Measurements from ENCODE around the gene DDIT4. TPM values are rescaled to one million over a fixed set of nuclear protein-coding genes. Genes with fewer than 3 reads are reported as not detected.

Gene DDIT4
- total and polyA plus RNA-seq, 2 of the 4 experiments (the other 2 are of a cell fraction), result 59.6 to 108 TPM

DNA sequence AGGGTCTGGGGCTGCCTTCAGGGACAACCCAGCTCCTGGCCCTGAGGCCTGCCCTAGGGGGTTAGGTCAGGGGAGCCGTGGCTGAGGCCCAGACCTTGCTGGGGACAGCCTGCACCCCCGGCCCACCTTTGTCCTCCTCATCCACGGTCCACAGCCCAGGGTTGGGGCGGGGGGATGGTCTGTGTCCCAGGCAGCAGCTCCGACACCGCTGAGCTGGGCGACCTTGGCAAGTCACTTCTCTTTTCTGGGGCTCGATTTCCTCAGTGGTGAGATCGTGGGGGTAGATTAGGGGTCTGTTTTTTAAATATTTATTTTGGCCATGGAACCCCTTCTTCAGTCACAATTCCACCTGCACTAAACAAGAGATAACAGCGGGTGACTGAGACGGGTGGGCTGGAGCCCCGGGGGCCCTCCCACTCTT, 50.1 kb downstream of the DDIT4 start:
- peak overlapping the region; percentile 98 for H2BK120ac ChIP-seq (ENCODE audit: low read depth, low read length)
- peak overlapping the region; percentile 100 for H2AK5ac ChIP-seq (ENCODE audit: low read depth, low read length)
- no peak overlapping the region for H2AK9ac ChIP-seq (replicated peaks; ENCODE audit: low read depth, low read length, poor library complexity)
- H3K27me3 ChIP-seq (ENCODE audit: control insufficient read depth, insufficient read depth, low read length), result no peaks in the 10 kb centered on the region
- no peak overlapping the region for H4K8ac ChIP-seq (ENCODE audit: low read depth in 2 of 2, low read length in 2 of 2)
- dilution Hi-C loops (cut with HindIII; ENCODE audit: low sequenced_read_pairs, unreplicated experiment) (no loop called here), intact Hi-C loops (cut with micrococcal nuclease) (no loop called here), in situ Hi-C loops (cut with MboI; ENCODE audit: low sequenced_read_pairs) (loop anchor here (10.0 kb wide), 1 partner anchor 359 kb away; the partner anchor contains the start of gene CHST3)
- DNase-seq, result no peak
- ATAC-seq (ENCODE audit: low read depth), result no peak
- H3K4ac ChIP-seq (ENCODE audit: low read depth, low read length), result peak overlapping the region; percentile 98
- H3K18ac ChIP-seq (ENCODE audit: low read depth, low read length), result no peak overlapping the region; the same call in 1 of the 2 replicates
- H3K56ac ChIP-seq (ENCODE audit: extremely low read depth, insufficient read depth, low read length), result no peak overlapping the region
- no peak overlapping the region; the same call in 1 of the 2 replicates for H3K14ac ChIP-seq (replicated peaks; ENCODE audit: low read depth, low read length)
- H2BK20ac ChIP-seq (ENCODE audit: low read depth, low read length), result peak overlapping the region; percentile 75
- H3K4me2 ChIP-seq (ENCODE audit: low read depth, low read length), result no peak overlapping the region
- H3K36me3 ChIP-seq (ENCODE audit: control insufficient read depth, insufficient read depth, low read length), result no peaks in the 10 kb centered on the region
- H3K9ac ChIP-seq (ENCODE audit: low read depth, low read length), result no peak overlapping the region
- H3K9me3 ChIP-seq (ENCODE audit: control insufficient read depth, insufficient read depth, low read length), result no peaks in the 10 kb centered on the region
- H4K5ac ChIP-seq (ENCODE audit: low read depth, low read length), result no peak overlapping the region
- H2BK5ac ChIP-seq (ENCODE audit: low read depth, low read length, poor library complexity, severe bottlenecking), result no peak overlapping the region
- H2AFZ ChIP-seq (replicated peaks; ENCODE audit: low read length, poor library complexity), result no peak overlapping the region
- H3K4me3 ChIP-seq (ENCODE audit: insufficient read depth, low read depth, low read length), result no peak overlapping the region
- H3K4me1 ChIP-seq (ENCODE audit: control insufficient read depth, insufficient read depth, low read length), result peaks cover 46% of the 10 kb centered on the region
- no CpG with 5 or more reads among the region's 12 CpGs for WGBS, 2 experiments (ENCODE audit: extremely low coverage in 2 of 2, insufficient read length in 1 of 2)
- ChIA-PET CTCF (no interaction called here), POLR2A (ENCODE audit: unreplicated experiment) (no interaction called here)
- peaks cover 0 to 20% of the 10 kb centered on the region in 2 experiments; a peak in 2 of 4 replicates for H3K79me1 ChIP-seq (ENCODE audit: low read depth in 1 of 2, low read length in 2 of 2)
- no peak overlapping the region for H3K23ac ChIP-seq (ENCODE audit: low read depth, low read length)
- H2BK15ac ChIP-seq (ENCODE audit: low read depth, low read length), result 0 out of 3 replicates have a peak overlapping the region, but pooled peaks have one; percentile 82
- H4K91ac ChIP-seq (ENCODE audit: insufficient read depth, low read depth, low read length), result peak overlapping the region; percentile 99
- TF ChIP-seq RFX5 (IDR thresholded peaks at IDR 0.05; ENCODE audit: low read depth, low read length) (no peak), MAZ (IDR thresholded peaks at IDR 0.05; ENCODE audit: borderline replicate concordance, low read depth, low read length) (no peak), MAFK (IDR thresholded peaks at IDR 0.05; ENCODE audit: low read depth, low read length) (no peak), POLR2A (IDR thresholded peaks at IDR 0.05; ENCODE audit: low read depth, low read length) (no peak), CHD1 (IDR thresholded peaks at IDR 0.05; ENCODE audit: low read depth, low read length) (no peak), FOS (IDR thresholded peaks at IDR 0.05; ENCODE audit: low read depth, low read length) (no peak), RCOR1 (IDR thresholded peaks at IDR 0.05; ENCODE audit: insufficient replicate concordance, low read length) (no peak), MXI1 (IDR thresholded peaks at IDR 0.05; ENCODE audit: borderline replicate concordance, low read depth, low read length) (no peak)
- no peak overlapping the region for H3K27ac ChIP-seq (ENCODE audit: insufficient read depth, low read length)
- H4K20me1 ChIP-seq (ENCODE audit: insufficient read depth, low read length), result no peaks in the 10 kb centered on the region
- H3K9me1 ChIP-seq (ENCODE audit: insufficient read depth, low read length), result peaks cover 21% of the 10 kb centered on the region
- no TSS peak for BruUV-seq (replicated peaks)

Other genes starting within 250 kb of the DDIT4 start
- gene SPOCK2, start 185.4 kb upstream of the DDIT4 start, total RNA-seq (2012; rRNA removed), result not detected in 2 replicates
- gene SPOCK2, start 185.4 kb upstream of the DDIT4 start, polyA plus RNA-seq (2012; rRNA removed), result 0.02 TPM in 1 of 2 replicates, not detected in the other
- 26.3 and 35.3 TPM in 2 replicates for gene ANAPC16, start 57.9 kb upstream of the DDIT4 start, total RNA-seq (2012; rRNA removed)
- gene ANAPC16, start 57.9 kb upstream of the DDIT4 start, polyA plus RNA-seq (2012; rRNA removed), result 17.4 and 25.2 TPM in 2 replicates
- 21.0 and 21.9 TPM in 2 replicates for gene ASCC1, start 57.6 kb upstream of the DDIT4 start, total RNA-seq (2012; rRNA removed)
- gene ASCC1, start 57.6 kb upstream of the DDIT4 start, polyA plus RNA-seq (2012; rRNA removed), result 12.3 and 15.9 TPM in 2 replicates
- gene DNAJB12, start 81.0 kb downstream of the DDIT4 start, total RNA-seq (2012; rRNA removed), result 18.3 and 19.2 TPM in 2 replicates
- 23.1 and 24.0 TPM in 2 replicates for gene DNAJB12, start 81.0 kb downstream of the DDIT4 start, polyA plus RNA-seq (2012; rRNA removed)